Liver (tissue), 9 donors: Measurements from ENCODE around the gene MARK3. TPM values are rescaled to one million over a fixed set of nuclear protein-coding genes. Genes with fewer than 3 reads are reported as not detected.

Source experiments
- DNase-seq: peaks from one replicate; pipeline ENCODE4 v3.0.0-alpha.2; 2017; ENCODE audit warnings: low spot score
- H3K27ac ChIP-seq, 2 donors: one replicate each; pipeline ENCODE4 v1.7.0; 2013; ENCODE audit warnings: inconsistent platforms in 2 of 2, low read length in 2 of 2, control low read depth in 1 of 2, low read depth in 1 of 2, mild to moderate bottlenecking in 1 of 2
- H3K27me3 ChIP-seq, 4 donors: one replicate each; pipeline versions ENCODE4 v1.6.1 to v1.7.0; 2013; ENCODE audit warnings: low read length in 3 of 4, inconsistent platforms in 1 of 4, mild to moderate bottlenecking in 1 of 4, moderate library complexity in 1 of 4; ENCODE audit not compliant: control insufficient read depth in 4 of 4, insufficient read depth in 4 of 4
- H3K36me3 ChIP-seq, 4 donors: one replicate each; pipeline versions ENCODE4 v1.6.1 to v1.7.0; 2013; ENCODE audit warnings: low read length in 3 of 4, mild to moderate bottlenecking in 3 of 4, low read depth in 1 of 4, moderate library complexity in 1 of 4; ENCODE audit not compliant: control insufficient read depth in 4 of 4, insufficient read depth in 3 of 4
- H3K4me1 ChIP-seq, 4 donors: one replicate each; pipeline versions ENCODE4 v1.6.1 to v1.7.0; 2013; ENCODE audit warnings: low read length in 3 of 4, mild to moderate bottlenecking in 3 of 4, moderate library complexity in 1 of 4; ENCODE audit not compliant: control insufficient read depth in 4 of 4, insufficient read depth in 4 of 4
- H3K4me3 ChIP-seq, 3 donors: one replicate each; pipeline versions ENCODE4 v1.6.1 to v1.7.0; 2013; ENCODE audit warnings: low read length in 3 of 3, control low read depth in 1 of 3, low read depth in 1 of 3, mild to moderate bottlenecking in 1 of 3
- H3K9ac ChIP-seq, 2 donors: one replicate each; pipeline ENCODE4 v1.7.0; 2013; ENCODE audit warnings: low read length in 2 of 2, mild to moderate bottlenecking in 2 of 2, moderate library complexity in 2 of 2, control low read depth in 1 of 2, low read depth in 1 of 2
- H3K9me3 ChIP-seq, 4 donors: one replicate each; pipeline versions ENCODE4 v1.6.1 to v1.7.0; 2013; ENCODE audit warnings: low read length in 3 of 4; ENCODE audit not compliant: control insufficient read depth in 4 of 4
- EGR1 ChIP-seq, 2 donors: IDR thresholded peaks; 2 replicates each; pipeline ENCODE4 v1.6.1; 2016 to 2018; ENCODE audit warnings: antibody characterized with exemption in 2 of 2, low read depth in 2 of 2
- FOXA2 ChIP-seq: IDR thresholded peaks from 2 replicates; pipeline ENCODE4 v1.6.1; 2016; ENCODE audit warnings: antibody characterized with exemption
- HNF4A ChIP-seq, 2 donors: conservative IDR thresholded peaks; 2 replicates each; pipeline ENCODE4 v1.6.1; 2016; ENCODE audit warnings: antibody characterized with exemption in 2 of 2, mild to moderate bottlenecking in 2 of 2
- HNF4G ChIP-seq: IDR thresholded peaks from 2 replicates; pipeline ENCODE4 v1.6.1; 2016; ENCODE audit warnings: antibody characterized with exemption
- JUND ChIP-seq, 2 donors: IDR thresholded peaks; 2 replicates each; pipeline ENCODE4 v1.6.1; 2016; ENCODE audit warnings: antibody characterized with exemption in 2 of 2
- MAX ChIP-seq: IDR thresholded peaks from 2 replicates; pipeline ENCODE4 v1.6.1; 2016; ENCODE audit warnings: antibody characterized with exemption
- NR2F2 ChIP-seq: IDR thresholded peaks from 2 replicates; pipeline ENCODE4 v1.6.1; 2016; ENCODE audit warnings: antibody characterized with exemption
- RAD21 ChIP-seq, 2 donors: IDR thresholded peaks; 2 replicates each; pipeline ENCODE4 v1.6.1; 2016; ENCODE audit warnings: antibody characterized with exemption in 2 of 2, mild to moderate bottlenecking in 2 of 2
- RXRA ChIP-seq, 2 donors: IDR thresholded peaks; 2 replicates each; pipeline ENCODE4 v1.6.1; 2017 to 2018; ENCODE audit warnings: antibody characterized with exemption in 2 of 2, mild to moderate bottlenecking in 1 of 2
- ZBTB33 ChIP-seq: IDR thresholded peaks from 2 replicates; pipeline ENCODE4 v1.6.1; 2016; ENCODE audit warnings: antibody characterized with exemption
- WGBS: extraction: QIAGEN DNeasy Blood & Tissue Kit; methylation state at CpG from one replicate; pipeline ENCODE4 v1.1.7; 2013; 5-methylcytosine and 5-hydroxymethylcytosine counted together
- polyA plus RNA-seq, 2 donors: library from polyadenylated mRNA; stranded (reverse) in 1 of 2; unstranded in 1 of 2; fragments of 200-250 nt in 1 of 2; fragments of >200 nt in 1 of 2; fragmentation: Nextera tagmentation in 1 of 2; extraction: Ambion mirVana in 1 of 2; gene quantifications; one replicate each; pipeline versions ENCODE4 v1.2.1 to v1.2.3, GENCODE V29; 2013 to 2015
- total RNA-seq, 2 donors: library from RNA; depleted of rRNA; stranded (reverse); fragments of >200 nt; gene quantifications; one replicate each; pipeline ENCODE4 v1.2.3, GENCODE V29; 2014
- TF ChIP-seq, protein P1 (sequence below): IDR thresholded peaks from 2 replicates; pipeline ENCODE4 v1.6.1; 2016; ENCODE audit warnings: antibody characterized with exemption, mild to moderate bottlenecking
- TF ChIP-seq, protein P2 (sequence below): IDR thresholded peaks from 2 replicates; pipeline ENCODE4 v1.6.1; 2016; ENCODE audit warnings: antibody characterized with exemption
- donor health status: healthy.
- donor health status: healthy.
- donor health status: healthy.
- donor health status: healthy.
- donor health status: healthy.

The MARK3 gene
- total and polyA plus RNA-seq, 4 donors = 14.1 to 86.0 (median 33.0) TPM

DNA sequence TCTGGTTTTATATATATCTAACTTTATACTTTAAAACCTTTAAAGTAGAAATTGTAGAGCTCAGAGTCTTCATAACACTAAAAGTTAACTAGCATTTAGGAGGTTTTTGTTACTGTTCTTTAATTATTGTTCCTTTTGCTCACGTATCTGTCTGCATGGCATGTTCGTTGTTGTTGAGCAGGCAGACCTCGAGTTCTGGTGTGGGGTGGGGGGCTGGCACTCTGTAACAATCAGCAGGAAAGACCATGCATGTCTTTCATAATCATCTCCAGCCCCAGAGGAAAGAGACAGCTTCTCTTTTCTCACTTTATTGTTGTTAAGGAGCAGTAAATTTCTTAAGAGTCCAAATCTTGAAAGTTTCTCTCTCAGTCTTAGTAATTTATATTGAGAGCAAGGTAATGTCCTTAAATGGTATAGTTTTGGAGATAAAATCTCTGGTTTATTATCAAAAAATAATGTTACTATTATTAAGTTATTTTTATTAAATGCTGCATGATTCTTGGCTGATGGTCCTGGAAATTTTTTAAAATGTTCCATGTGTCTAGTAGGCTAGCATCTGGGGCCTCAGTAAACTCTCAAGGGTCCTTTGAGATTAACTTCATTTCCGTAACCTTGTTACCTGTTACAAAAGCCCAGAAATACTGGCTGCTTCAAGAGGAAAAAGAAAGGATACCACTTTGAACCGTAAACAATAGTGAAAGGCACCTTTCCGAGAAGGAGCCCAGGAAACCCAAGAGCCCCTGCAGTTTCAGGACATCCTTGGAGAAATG is 107.1 kb downstream of the MARK3 start:
- TF ChIP-seq ZBTB33 (no peak), MAX (no peak), EGR1 (IDR thresholded peaks at IDR 0.05; ENCODE audit: low read depth in 2 of 2) (no peak), RXRA (IDR thresholded peaks at IDR 0.05) (no peak), JUND (IDR thresholded peaks at IDR 0.05) (no peak), HNF4G (no peak), HNF4A (conservative IDR thresholded peaks at IDR 0.05) (no peak)
- TF ChIP-seq, protein P1, sequence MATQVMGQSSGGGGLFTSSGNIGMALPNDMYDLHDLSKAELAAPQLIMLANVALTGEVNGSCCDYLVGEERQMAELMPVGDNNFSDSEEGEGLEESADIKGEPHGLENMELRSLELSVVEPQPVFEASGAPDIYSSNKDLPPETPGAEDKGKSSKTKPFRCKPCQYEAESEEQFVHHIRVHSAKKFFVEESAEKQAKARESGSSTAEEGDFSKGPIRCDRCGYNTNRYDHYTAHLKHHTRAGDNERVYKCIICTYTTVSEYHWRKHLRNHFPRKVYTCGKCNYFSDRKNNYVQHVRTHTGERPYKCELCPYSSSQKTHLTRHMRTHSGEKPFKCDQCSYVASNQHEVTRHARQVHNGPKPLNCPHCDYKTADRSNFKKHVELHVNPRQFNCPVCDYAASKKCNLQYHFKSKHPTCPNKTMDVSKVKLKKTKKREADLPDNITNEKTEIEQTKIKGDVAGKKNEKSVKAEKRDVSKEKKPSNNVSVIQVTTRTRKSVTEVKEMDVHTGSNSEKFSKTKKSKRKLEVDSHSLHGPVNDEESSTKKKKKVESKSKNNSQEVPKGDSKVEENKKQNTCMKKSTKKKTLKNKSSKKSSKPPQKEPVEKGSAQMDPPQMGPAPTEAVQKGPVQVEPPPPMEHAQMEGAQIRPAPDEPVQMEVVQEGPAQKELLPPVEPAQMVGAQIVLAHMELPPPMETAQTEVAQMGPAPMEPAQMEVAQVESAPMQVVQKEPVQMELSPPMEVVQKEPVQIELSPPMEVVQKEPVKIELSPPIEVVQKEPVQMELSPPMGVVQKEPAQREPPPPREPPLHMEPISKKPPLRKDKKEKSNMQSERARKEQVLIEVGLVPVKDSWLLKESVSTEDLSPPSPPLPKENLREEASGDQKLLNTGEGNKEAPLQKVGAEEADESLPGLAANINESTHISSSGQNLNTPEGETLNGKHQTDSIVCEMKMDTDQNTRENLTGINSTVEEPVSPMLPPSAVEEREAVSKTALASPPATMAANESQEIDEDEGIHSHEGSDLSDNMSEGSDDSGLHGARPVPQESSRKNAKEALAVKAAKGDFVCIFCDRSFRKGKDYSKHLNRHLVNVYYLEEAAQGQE = no peak
- TF ChIP-seq, protein P2, sequence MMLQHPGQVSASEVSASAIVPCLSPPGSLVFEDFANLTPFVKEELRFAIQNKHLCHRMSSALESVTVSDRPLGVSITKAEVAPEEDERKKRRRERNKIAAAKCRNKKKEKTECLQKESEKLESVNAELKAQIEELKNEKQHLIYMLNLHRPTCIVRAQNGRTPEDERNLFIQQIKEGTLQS = no peak
- Histone ChIP-seq H3K27ac (no peak overlapping the region), H3K4me3 (no peak overlapping the region), H3K27me3 (no peaks in the 10 kb centered on the region), H3K36me3 (peaks cover 5 to 48% (median 27%) of the 10 kb centered on the region in 4 donors), H3K9ac (no peak overlapping the region), H3K4me1 (peaks cover 0 to 2% (median under 1%) of the 10 kb centered on the region in 4 donors), H3K9me3 (no peaks in the 10 kb centered on the region)
- no peak for DNase-seq
- 88% methylated on average over 6 of the region's 6 CpGs for WGBS

DNA sequence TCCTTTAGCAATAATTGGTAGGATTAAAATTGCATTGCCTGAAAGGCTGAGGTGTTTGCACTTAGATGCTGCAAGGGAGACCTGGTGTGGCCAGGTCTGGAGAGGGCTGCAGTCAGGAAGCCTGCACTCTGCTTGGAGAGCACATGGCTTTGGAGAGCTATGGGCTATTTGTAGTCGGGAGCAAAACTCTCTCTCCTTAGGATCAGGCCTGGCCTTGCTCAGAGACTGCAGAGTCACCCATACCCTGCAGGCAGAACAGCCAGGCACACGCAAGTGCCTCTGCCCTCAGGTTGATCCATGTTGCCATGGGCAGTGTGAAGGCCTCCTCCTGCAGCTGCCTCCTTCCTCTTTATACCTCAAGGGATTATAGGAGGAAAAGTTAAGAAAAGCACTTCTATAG is 110.6 kb downstream of the MARK3 start:
- no peak overlapping the region for H3K27ac ChIP-seq
- DNase-seq = no peak
- no peak overlapping the region for H3K4me3 ChIP-seq
- 84% methylated on average over 2 of the region's 2 CpGs for WGBS
- no peak overlapping the region for H3K9ac ChIP-seq
- H3K27me3 ChIP-seq = no peaks in the 10 kb centered on the region
- no peaks in the 10 kb centered on the region for H3K9me3 ChIP-seq
- TF ChIP-seq, protein P1 = no peak
- TF ChIP-seq, protein P2 = no peak
- TF ChIP-seq FOXA2 (no peak), NR2F2 (no peak), RAD21 (IDR thresholded peaks at IDR 0.05) (no peak), HNF4A (conservative IDR thresholded peaks at IDR 0.05) (no peak), RXRA (IDR thresholded peaks at IDR 0.05) (no peak)
- H3K36me3 ChIP-seq = peaks cover 6 to 35% (median 24%) of the 10 kb centered on the region in 4 donors
- peaks cover 0 to 2% (median under 1%) of the 10 kb centered on the region in 4 donors for H3K4me1 ChIP-seq
